ENCODE results near the gene SPAG9.
"Not testable (repeated sequence)": the region's sequence is repeated elsewhere in the genome, so short reads cannot be mapped to it uniquely, and the experiment has no call there.

SPAG9 gene

DNA sequence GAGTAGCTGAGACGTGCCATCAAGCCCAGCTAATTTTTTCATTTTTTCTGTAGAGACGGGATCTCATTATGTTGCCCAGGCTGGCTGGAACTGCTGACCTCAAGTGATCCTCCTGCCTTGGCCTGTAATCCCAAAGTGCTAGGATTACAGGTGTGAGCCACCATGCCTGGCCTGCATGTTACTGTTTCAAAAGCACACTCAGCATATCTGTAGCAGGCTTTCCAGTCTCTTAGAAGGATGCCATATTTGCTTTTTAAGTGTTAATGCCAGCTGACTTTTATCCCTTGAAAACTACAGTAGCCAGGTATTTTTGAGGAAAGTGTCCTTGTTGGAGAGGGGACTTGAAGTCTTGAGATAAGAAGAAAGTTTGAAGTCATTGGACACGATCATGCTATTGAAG, 15.3 kb upstream of the SPAG9 start:
- DNase-seq: no peak

GRCh38 chr17:51133365-51133764, 12.7 kb upstream of the SPAG9 start:
- no peak for DNase-seq

DNA sequence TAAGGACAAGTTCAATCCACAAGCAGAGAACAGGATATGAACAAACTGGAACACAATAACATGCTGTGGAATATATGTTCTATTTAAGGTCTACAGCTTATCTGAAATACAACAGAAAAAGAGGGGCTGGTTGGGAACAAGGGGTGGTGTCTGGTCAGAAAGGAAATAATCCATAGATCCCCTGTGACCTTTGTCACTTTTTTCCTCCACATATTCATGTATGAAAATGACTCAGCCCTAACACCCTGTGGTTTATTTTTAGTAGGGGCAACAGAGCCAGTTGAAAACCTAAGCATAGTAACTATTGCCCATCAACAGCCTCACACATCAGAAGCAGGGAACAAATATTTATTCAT, 12.3 kb upstream of the SPAG9 start:
- no peak for DNase-seq

DNA sequence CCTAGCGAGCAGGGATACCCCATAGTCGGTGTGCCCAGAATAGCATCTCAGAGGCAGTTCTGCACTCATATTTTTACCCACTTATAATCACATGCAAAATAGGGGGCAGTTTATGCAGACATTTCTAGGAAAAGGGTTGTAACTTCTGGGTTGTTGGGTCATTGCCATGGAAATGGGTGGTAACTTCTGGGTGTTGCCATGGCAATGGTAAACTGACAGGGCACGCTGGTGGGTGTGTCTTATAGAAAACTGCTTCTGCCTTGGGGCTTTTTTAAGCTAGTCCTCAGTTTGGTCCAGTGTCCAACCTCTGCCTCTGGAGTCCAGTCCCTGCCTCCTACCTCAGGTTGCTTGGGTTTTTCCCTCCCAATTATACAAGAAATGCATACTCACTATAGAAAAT, 7.4 kb upstream of the SPAG9 start:
- DNase-seq: no peak

GRCh38 chr17:51124640-51125503, 4.2 kb upstream of the SPAG9 start:
- no peak for DNase-seq

GRCh38 chr17:51122473-51123115, 1.9 kb upstream of the SPAG9 start:
- not testable (repeated sequence) for DNase-seq

DNA sequence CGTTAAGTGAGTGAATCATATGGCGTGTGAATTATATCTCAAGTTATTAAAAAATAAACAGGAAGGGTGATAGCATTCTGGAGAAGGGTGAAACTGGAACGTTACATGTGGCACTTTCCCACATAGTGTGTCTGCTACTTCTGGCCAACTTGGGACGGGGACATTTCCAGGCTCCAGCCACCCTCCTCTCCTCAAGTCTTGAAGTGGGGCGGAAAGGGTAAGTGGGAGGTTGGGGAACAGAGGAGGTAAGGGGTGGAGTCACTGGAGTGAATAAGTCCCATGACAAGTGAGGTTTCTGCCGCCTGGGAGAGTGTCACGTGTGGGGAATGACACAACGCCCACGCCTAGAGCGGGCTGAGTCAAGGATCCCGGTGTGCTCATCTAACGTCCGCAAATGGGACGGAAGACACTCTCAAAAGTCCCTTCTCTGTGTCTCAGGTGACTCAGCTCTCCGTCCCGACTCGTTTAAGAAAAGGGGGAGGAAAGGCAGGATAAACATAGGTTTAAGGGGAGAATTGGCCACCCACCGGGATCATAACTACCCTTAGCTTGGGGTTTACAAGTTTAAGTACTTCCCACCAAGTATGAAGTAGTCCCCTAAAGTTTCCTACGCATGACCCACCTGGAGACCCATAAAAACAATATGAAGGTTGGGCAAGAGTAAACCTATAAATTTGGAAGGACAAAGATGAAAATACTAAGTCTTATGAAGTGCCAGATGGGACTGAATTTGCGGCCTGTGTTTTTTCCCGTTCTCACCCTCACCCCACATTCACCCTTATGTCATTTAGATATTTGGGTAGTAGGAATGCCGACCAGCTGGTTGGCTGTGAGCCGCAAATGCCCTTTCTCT, 1.2 kb upstream of the SPAG9 start:
- DNase-seq: peak; percentile 35 to 60

GRCh38 chr17:51120357-51120738, 320 bp downstream of the SPAG9 start:
- DNase-seq: no peak

DNA sequence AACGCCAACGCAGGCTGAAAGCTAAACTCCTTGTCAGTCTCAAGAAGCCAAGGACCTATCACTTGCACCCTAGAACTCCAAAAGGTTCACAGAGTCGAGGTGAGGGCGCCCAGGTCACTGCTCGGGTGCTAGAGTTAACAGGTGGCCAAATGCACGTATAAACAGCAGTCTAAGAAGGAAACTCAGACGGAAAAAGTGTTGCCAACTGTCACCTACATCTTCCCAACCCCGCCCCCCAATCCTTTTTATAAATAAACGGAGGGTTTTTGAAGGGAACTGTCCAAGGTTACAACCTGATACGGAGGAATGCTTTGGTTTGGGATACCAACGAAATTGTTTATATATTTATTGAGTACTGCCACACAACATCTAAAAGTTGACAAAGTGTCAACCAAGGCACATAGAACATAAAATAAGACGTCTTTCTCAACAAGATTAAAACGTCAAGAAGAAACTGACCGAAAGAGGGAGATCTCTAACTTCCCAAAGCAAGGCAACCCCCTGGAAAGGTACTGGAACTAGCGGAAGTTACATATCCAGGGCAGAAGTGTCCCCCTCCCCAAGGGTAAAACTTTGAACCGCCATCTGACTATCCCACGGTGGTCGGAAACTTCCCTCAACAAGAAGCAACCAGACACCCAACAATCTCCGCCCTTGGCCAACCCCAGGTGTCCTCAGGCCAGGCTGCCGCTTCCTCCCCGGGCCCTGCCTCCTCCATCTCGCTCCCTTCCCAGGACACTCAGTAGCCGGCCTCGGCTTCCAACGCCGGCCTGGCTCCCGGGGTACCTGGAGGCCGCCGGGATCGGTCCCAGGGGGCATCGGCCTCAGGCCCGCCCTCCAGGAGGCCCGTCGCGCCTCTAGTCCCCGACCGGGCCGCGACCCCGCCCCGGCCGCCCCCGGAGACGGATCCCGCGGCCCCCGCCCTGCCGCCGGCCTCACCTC, 982 bp downstream of the SPAG9 start:
- peak; percentile 23 to 30 for DNase-seq

DNA sequence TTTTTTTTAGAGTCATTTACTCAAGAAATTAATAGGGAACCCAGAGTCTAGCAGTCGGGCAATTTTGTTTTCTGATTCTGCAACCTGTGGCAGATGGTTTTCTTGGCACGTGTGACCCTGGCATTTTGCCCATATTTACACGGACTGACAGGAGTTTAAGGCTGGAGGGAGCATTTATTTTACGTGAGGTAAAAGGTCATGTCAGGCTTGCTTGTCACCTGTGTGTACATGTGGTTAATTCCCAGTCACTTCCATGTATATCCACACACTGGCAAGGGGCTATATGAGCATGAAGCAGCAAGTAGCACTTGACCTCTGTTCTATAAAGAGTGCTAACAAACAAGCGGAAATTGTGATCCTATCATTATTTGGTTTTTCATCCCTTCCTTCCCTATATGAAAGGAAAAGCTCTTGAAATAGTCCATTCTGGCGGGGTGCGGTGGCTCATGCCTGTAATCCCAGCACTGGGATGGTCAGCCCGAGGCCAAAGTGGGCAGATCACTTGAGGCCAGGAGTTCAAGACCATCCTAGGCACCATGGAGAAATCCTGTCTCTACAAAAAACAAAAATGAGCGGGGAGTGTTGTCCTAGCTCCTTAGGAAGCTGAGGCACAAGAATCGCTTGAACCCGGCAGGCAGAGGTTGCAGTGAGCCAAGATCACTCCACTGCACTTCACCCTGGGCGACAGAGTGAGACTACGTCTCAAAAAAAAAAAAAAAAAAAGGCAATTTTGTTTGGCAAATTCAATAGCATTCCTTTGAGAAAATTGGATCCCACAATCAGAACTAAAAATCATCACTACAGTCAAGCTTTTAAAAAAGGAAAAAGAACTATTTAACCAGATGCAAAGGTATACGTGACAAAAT, 2.1 kb downstream of the SPAG9 start:
- no peak for DNase-seq

DNA sequence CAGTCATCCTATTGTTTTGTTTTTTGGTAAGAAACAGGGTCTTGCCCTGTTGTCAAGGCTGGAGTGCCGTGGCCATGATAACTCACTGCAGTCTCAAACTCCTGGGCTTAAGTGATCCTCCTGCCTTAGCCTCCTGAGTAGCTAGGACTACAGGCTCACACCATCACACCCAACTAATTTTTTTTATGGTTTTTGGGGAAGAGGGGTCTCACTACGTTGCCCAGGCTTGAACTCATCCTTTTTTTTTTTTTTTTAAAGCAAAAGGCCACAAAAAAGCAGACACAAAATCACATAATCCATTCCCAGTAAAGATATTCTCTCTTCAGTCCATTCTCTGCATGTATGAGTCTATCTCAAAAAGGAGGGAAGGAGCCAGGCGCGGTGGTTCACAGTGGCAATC, 5.5 kb downstream of the SPAG9 start:
- no peak for DNase-seq

GRCh38 chr17:51112303-51113222, 8.1 kb downstream of the SPAG9 start:
- not testable (repeated sequence) for DNase-seq

- DNase-seq: no peak
Measured at GRCh38 chr17:51107778-51108177, 12.9 kb downstream of the SPAG9 start.

DNA sequence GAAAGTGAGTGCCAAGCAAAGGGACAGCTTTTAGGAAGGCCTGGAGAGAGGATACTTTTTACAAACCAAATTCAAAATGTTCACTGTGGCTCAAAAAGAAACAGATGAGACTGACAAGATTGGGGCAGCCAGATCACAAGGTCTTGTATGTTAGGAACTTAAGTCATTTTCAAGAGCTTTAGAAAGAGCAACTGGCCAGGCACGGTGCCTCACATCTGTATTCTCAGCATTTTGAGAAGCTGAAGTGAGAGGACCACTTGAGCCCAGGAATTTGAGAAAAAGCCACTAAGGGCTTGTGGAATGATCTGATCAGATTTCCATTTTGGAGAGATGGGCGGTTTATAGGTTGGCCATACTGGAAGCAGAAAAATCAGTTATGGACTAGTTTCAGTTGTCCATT, 17.2 kb downstream of the SPAG9 start:
- DNase-seq: no peak

GRCh38 chr17:51103050-51103449, 17.6 kb downstream of the SPAG9 start:
- DNase-seq: no peak

- no peak for DNase-seq
Measured at GRCh38 chr17:51097708-51098446, 22.8 kb downstream of the SPAG9 start.

DNA sequence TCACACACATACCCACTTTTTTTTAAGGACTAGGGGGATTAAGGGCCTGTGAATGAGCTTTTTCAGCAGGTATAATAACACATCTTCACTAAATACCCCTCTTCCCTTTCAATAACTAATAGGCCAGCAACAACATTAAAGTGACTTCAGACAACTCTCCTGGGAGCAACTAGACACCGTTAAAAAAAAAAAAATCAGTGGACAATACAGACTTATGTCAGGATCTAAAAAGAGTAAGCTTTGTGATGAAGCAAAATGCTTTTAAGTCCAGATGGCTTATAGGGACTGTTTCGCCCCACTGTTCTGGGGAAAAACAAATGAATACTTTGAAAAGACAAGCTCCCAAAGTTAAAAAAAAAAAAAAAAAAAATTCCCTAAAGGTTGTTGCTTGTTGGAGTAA, 29.0 kb downstream of the SPAG9 start:
- DNase-seq: no peak

- DNase-seq: not testable (repeated sequence)
Measured at GRCh38 chr17:51088868-51089267, 31.8 kb downstream of the SPAG9 start.

- no peak for DNase-seq
Measured at GRCh38 chr17:51088287-51088686, 32.4 kb downstream of the SPAG9 start.
